NB4 (cell line): Measurements from ENCODE around the gene CMIP.

Experiments used
- CTCF ChIP-seq: IDR thresholded peaks from one replicate; pipeline ENCODE4 v1.5.1; 2012; ENCODE audit warnings: low read depth, low read length
- MAX ChIP-seq: IDR thresholded peaks from 2 replicates; pipeline ENCODE4 v1.6.1; 2011; ENCODE audit warnings: low read depth, low read length
- MYC ChIP-seq: IDR thresholded peaks from 2 replicates; pipeline ENCODE4 v1.6.1; 2011; ENCODE audit warnings: low read depth, low read length
- POLR2A ChIP-seq: IDR thresholded peaks from 2 replicates; pipeline ENCODE4 v1.6.1; 2011; ENCODE audit warnings: mild to moderate bottlenecking; ENCODE audit not compliant: insufficient read length; ENCODE audit errors: extremely low read depth

- TF ChIP-seq POLR2A (no peak), CTCF (no peak), MYC (no peak), MAX (no peak)
Measured at GRCh38 chr16:81658373-81658772, 213.8 kb downstream of the CMIP start.
